K562 (cell line): ENCODE data around the gene NRP2. TPM values are rescaled to one million over a fixed set of nuclear protein-coding genes. Genes with fewer than 3 reads are reported as not detected.

Experiments used
- ATAC-seq: fragments of 200-7000 bp; cut with Tn5 transposase; 3 replicates; pipeline ENCODE4 v1.9.1; 2020; ENCODE audit warnings: moderate library complexity
- BruUV-seq: library from RNA; stranded (reverse); fragments of 400-500 nt; replicated peaks from 2 replicates; lab custom pipeline; 2021; lab: Mats Ljungman, UMichigan
- CTCF ChIA-PET: fragments of 300-600 bp; formaldehyde crosslinking; extraction: SDS; loops from one replicate; lab custom pipeline; 2021; ENCODE audit warnings: low intra/inter-chr PET ratio; lab: Yijun Ruan, JAX
- POLR2A ChIA-PET: fragments of 300-600, 350-650 bp; sonication (Branson Sonifier 250); formaldehyde crosslinking; extraction: SDS; loops from one replicate; lab custom pipeline; 2021; ENCODE audit warnings: antibody characterized with exemption, inconsistent platforms; lab: Yijun Ruan, JAX
- DNase-seq, 4 experiments: peaks; one replicate each; pipeline versions ENCODE4 v3.0.0 to v3.0.0-alpha.2; 2011 to 2018; ENCODE audit warnings: low spot score in 3 of 4, mixed read lengths in 3 of 4; ENCODE audit errors: extremely low read depth in 1 of 4
- FAIRE-seq: peaks from 2 replicates; lab custom pipeline; 2011; peaks lifted over from hg19 to GRCh38; lab: Jason Lieb, UNC
- H2AFZ ChIP-seq: 2 replicates; pipeline ENCODE4 v1.6.0; 2011; ENCODE audit warnings: low read depth, low read length, control low read depth, inconsistent platforms
- H3K27ac ChIP-seq: fragments of 200-600 bp; 3 replicates; pipeline ENCODE4 v1.8.0; 2011; ENCODE audit warnings: low read depth, mild to moderate bottlenecking, control low read depth, inconsistent platforms, low read length, moderate library complexity, mixed read lengths; ENCODE audit errors: extremely low read depth
- H3K27me3 ChIP-seq, 2 experiments: fragments of 300-600 bp in 1 of 2; 2 replicates in 1 of 2; 3 replicates in 1 of 2; pipeline versions ENCODE4 v1.6.0 to v1.8.0; 2011; ENCODE audit warnings: inconsistent platforms in 2 of 2, low read length in 2 of 2, mild to moderate bottlenecking in 1 of 2, mixed read lengths in 1 of 2, moderate library complexity in 1 of 2; ENCODE audit not compliant: control insufficient read depth in 2 of 2, insufficient read depth in 2 of 2
- H3K36me3 ChIP-seq: fragments of 300-600 bp; 3 replicates; pipeline ENCODE4 v1.8.0; 2011; ENCODE audit warnings: mild to moderate bottlenecking, low read length, inconsistent platforms; ENCODE audit not compliant: control insufficient read depth, insufficient read depth
- H3K4me1 ChIP-seq, 2 experiments: fragments of 200-600 bp in 1 of 2; replicated peaks in 1 of 2; 2 replicates in 1 of 2; 3 replicates in 1 of 2; pipeline versions ENCODE4 v1.5.1 to v1.8.0; 2011; ENCODE audit warnings: inconsistent platforms in 2 of 2, low read length in 2 of 2, mild to moderate bottlenecking in 1 of 2, mixed read lengths in 1 of 2, moderate library complexity in 1 of 2; ENCODE audit not compliant: control insufficient read depth in 2 of 2, insufficient read depth in 2 of 2
- H3K4me2 ChIP-seq: 2 replicates; pipeline ENCODE4 v1.6.1; 2011; ENCODE audit warnings: low read length, control low read depth, inconsistent platforms, mixed read lengths; ENCODE audit not compliant: insufficient read depth
- H3K4me3 ChIP-seq: fragments of 200-600 bp; sonication (generic), shearing (Covaris generic); 2 replicates; pipeline ENCODE4 v1.5.1; 2016; ENCODE audit warnings: control low read depth, inconsistent platforms
- H3K79me2 ChIP-seq: fragments of 200-600 bp; 3 replicates; pipeline ENCODE4 v1.8.0; 2011; ENCODE audit warnings: low read length, inconsistent platforms; ENCODE audit not compliant: control insufficient read depth, insufficient read depth
- H3K9ac ChIP-seq, 2 experiments: 2 replicates each; pipeline versions ENCODE4 v1.6.0 to v1.6.1; 2011; ENCODE audit warnings: low read depth in 2 of 2, low read length in 2 of 2, control low read depth in 1 of 2, inconsistent platforms in 1 of 2, mild to moderate bottlenecking in 1 of 2, mixed read lengths in 1 of 2; ENCODE audit not compliant: insufficient read depth in 1 of 2
- H3K9me1 ChIP-seq: one replicate; pipeline ENCODE4 v1.6.0; 2011; ENCODE audit warnings: inconsistent platforms, mild to moderate bottlenecking, low read length, moderate library complexity; ENCODE audit not compliant: control insufficient read depth, insufficient read depth
- H3K9me3 ChIP-seq: replicated peaks from 2 replicates; pipeline ENCODE4 v1.5.1; 2011; ENCODE audit warnings: low read depth, low read length, inconsistent platforms; ENCODE audit not compliant: control insufficient read depth, insufficient read depth
- H4K20me1 ChIP-seq: replicated peaks from 2 replicates; pipeline ENCODE4 v1.6.1; 2011; ENCODE audit warnings: low read length, inconsistent platforms, mixed read lengths; ENCODE audit not compliant: control insufficient read depth, insufficient read depth
- NUFIP1 ChIP-seq: fragments of 450-650 bp; IDR thresholded peaks from 2 replicates; pipeline ENCODE4 v1.6.1; 2018; ENCODE audit not compliant: partially characterized antibody
- PHF8 ChIP-seq: fragments of 200-600 bp; sonication (generic); IDR thresholded peaks from 2 replicates; pipeline ENCODE4 v1.6.1; 2012; ENCODE audit warnings: mixed run types, mild to moderate bottlenecking, inconsistent platforms, low read length, moderate library complexity, borderline replicate concordance
- WGBS: fragments of 100-300 bp; shearing (Covaris generic); methylation state at CpG from one replicate; pipeline ENCODE4 v1.1.6; 2016; ENCODE audit warnings: low coverage, mixed read lengths; ENCODE audit not compliant: insufficient coverage; ENCODE audit errors: missing lambda C conversion rate; 5-methylcytosine and 5-hydroxymethylcytosine counted together
- in situ Hi-C: fragments of 300-500 bp; cut with MboI; formaldehyde crosslinking; loops from 4 replicates; pipeline ENCODE4 v1.15.0; 2018; ENCODE audit warnings: inconsistent platforms, mixed read lengths
- intact Hi-C: fragments of 100-400 bp; cut with micrococcal nuclease; formaldehyde crosslinking; loops from 2 replicates; pipeline ENCODE4 v1.14.2; 2022
- polyA plus RNA-seq, 8 experiments: library from polyadenylated mRNA; depleted of rRNA in 4 of 8; stranded (reverse) in 5 of 8; unstranded in 3 of 8; fragments of >200 nt; fragmentation: Nextera tagmentation in 2 of 8; fragmentation: Illumina TruSeq in 1 of 8; extraction: Ambion mirVana in 2 of 8; extraction: Trizol in 1 of 8; gene quantifications; 2 replicates each; pipeline versions ENCODE4 v1.2.1 to v1.2.3, GENCODE V29; 2011 to 2014; ENCODE audit warnings: inconsistent platforms in 1 of 8, missing spikeins in 1 of 8
- total RNA-seq, 7 experiments: library from RNA; depleted of rRNA in 6 of 7; stranded (reverse); fragments of >200 nt in 6 of 7; fragmentation: Illumina TruSeq in 2 of 7; extraction: Trizol in 2 of 7; gene quantifications; 2 replicates each; pipeline versions ENCODE4 v1.2.1 to v1.2.3, GENCODE V29; 2011 to 2021; ENCODE audit warnings: low replicate concordance in 1 of 7
- TF ChIP-seq, protein P1 (sequence below), 2 experiments: fragments of 450-650 bp in 1 of 2; IDR thresholded peaks; 2 replicates each; pipeline ENCODE4 v1.6.1; 2011 to 2017; ENCODE audit warnings: low read depth in 2 of 2, antibody characterized with exemption in 1 of 2, borderline replicate concordance in 1 of 2, low read length in 1 of 2, mild to moderate bottlenecking in 1 of 2, mixed read lengths in 1 of 2; ENCODE audit not compliant: control insufficient read depth in 1 of 2

The NRP2 gene
- total and polyA plus RNA-seq, 9 of the 15 experiments (the other 6 are each of a cell fraction or from before 2014, with no cell fraction given) = 0.05 to 0.31 (median 0.15) TPM; not detected in 5

DNA sequence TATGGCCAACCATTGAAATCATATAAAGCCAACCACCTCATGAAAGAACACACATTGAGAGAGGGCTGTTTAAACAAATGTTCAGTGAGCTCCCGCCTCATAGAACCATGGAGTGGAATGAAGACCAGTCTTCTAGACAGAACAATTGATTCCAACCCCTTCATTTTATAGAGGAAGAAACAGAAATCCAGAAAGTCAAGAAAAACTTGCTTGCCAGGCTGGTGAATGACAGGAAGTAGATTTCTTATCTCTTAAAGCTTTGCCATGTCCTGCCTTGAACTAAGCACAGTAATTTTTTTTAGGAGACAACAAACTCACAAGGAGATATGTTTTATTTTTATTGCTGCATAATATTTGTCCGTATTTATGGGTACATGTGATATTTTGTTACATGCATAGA, 16.5 kb upstream of the NRP2 start:
- DNase-seq = no peak
- no peak for ATAC-seq

More for the DNA sequence above, 16.5 kb upstream of the NRP2 start:
- no peak overlapping the region for H3K4me2 ChIP-seq
- ChIA-PET CTCF (no interaction called here), POLR2A (no interaction called here)
- WGBS = 0% methylated on average over 2 of the region's 2 CpGs
- H3K9me1 ChIP-seq = no peaks in the 10 kb centered on the region
- no peak overlapping the region for H3K27ac ChIP-seq
- no peaks in the 10 kb centered on the region for H3K9me3 ChIP-seq
- no peak overlapping the region for H3K9ac ChIP-seq
- H3K4me1 ChIP-seq = no peaks in the 10 kb centered on the region
- no peak overlapping the region for H2AFZ ChIP-seq
- FAIRE-seq = no peak
- no peaks in the 10 kb centered on the region for H4K20me1 ChIP-seq
- H3K4me3 ChIP-seq = no peak overlapping the region
- TF ChIP-seq, protein P1, sequence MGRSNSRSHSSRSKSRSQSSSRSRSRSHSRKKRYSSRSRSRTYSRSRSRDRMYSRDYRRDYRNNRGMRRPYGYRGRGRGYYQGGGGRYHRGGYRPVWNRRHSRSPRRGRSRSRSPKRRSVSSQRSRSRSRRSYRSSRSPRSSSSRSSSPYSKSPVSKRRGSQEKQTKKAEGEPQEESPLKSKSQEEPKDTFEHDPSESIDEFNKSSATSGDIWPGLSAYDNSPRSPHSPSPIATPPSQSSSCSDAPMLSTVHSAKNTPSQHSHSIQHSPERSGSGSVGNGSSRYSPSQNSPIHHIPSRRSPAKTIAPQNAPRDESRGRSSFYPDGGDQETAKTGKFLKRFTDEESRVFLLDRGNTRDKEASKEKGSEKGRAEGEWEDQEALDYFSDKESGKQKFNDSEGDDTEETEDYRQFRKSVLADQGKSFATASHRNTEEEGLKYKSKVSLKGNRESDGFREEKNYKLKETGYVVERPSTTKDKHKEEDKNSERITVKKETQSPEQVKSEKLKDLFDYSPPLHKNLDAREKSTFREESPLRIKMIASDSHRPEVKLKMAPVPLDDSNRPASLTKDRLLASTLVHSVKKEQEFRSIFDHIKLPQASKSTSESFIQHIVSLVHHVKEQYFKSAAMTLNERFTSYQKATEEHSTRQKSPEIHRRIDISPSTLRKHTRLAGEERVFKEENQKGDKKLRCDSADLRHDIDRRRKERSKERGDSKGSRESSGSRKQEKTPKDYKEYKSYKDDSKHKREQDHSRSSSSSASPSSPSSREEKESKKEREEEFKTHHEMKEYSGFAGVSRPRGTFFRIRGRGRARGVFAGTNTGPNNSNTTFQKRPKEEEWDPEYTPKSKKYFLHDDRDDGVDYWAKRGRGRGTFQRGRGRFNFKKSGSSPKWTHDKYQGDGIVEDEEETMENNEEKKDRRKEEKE (IDR thresholded peaks at IDR 0.05; ENCODE audit: borderline replicate concordance in 1 of 2, control insufficient read depth in 1 of 2, low read depth in 2 of 2, low read length in 1 of 2) = no peak
- TF ChIP-seq PHF8 (no peak), NUFIP1 (no peak)
- BruUV-seq = no TSS peak
- H3K79me2 ChIP-seq = no peaks in the 10 kb centered on the region
- H3K27me3 ChIP-seq = no peaks in the 10 kb centered on the region
- intact Hi-C loops = no loop called here
- no peaks in the 10 kb centered on the region for H3K36me3 ChIP-seq
- in situ Hi-C loops = no loop called here
